Liver (tissue), 3 donors: Measurements from ENCODE around the gene RMP24.

ENCODE experiments used
- GABPA ChIP-seq, 2 donors: IDR thresholded peaks in 1 of 2; conservative IDR thresholded peaks in 1 of 2; 2 replicates each; pipeline ENCODE4 v1.6.1; 2016; ENCODE audit warnings: antibody characterized with exemption in 2 of 2, mild to moderate bottlenecking in 1 of 2, moderate library complexity in 1 of 2
- HNF4A ChIP-seq, 2 donors: conservative IDR thresholded peaks; 2 replicates each; pipeline ENCODE4 v1.6.1; 2016; ENCODE audit warnings: antibody characterized with exemption in 2 of 2, mild to moderate bottlenecking in 2 of 2
- JUND ChIP-seq, 2 donors: IDR thresholded peaks; 2 replicates each; pipeline ENCODE4 v1.6.1; 2016; ENCODE audit warnings: antibody characterized with exemption in 2 of 2
- NR2F2 ChIP-seq: IDR thresholded peaks from 2 replicates; pipeline ENCODE4 v1.6.1; 2016; ENCODE audit warnings: antibody characterized with exemption
- RAD21 ChIP-seq, 2 donors: IDR thresholded peaks; 2 replicates each; pipeline ENCODE4 v1.6.1; 2016; ENCODE audit warnings: antibody characterized with exemption in 2 of 2, mild to moderate bottlenecking in 2 of 2
- RXRA ChIP-seq, 2 donors: IDR thresholded peaks; 2 replicates each; pipeline ENCODE4 v1.6.1; 2017 to 2018; ENCODE audit warnings: antibody characterized with exemption in 2 of 2, mild to moderate bottlenecking in 1 of 2
- SP1 ChIP-seq: IDR thresholded peaks from 2 replicates; pipeline ENCODE4 v1.6.1; 2018; ENCODE audit warnings: antibody characterized with exemption, mild to moderate bottlenecking
- TAF1 ChIP-seq: conservative IDR thresholded peaks from 2 replicates; pipeline ENCODE4 v1.6.1; 2016; ENCODE audit warnings: antibody characterized with exemption, mild to moderate bottlenecking
- YY1 ChIP-seq: IDR thresholded peaks from 2 replicates; pipeline ENCODE4 v1.6.1; 2016; ENCODE audit warnings: antibody characterized with exemption, mild to moderate bottlenecking
- TF ChIP-seq, protein P1 (sequence below): fragments of 150-350 bp; IDR thresholded peaks from 2 replicates; pipeline ENCODE4 v1.5.1; 2017; ENCODE audit warnings: improper control_type of control experiment, low read depth, low read length; ENCODE audit not compliant: missing input control
- TF ChIP-seq, protein P2 (sequence below): IDR thresholded peaks from 2 replicates; pipeline ENCODE4 v1.6.1; 2016; ENCODE audit warnings: antibody characterized with exemption, mild to moderate bottlenecking
- TF ChIP-seq, protein P3 (sequence below): IDR thresholded peaks from 2 replicates; pipeline ENCODE4 v1.6.1; 2016; ENCODE audit warnings: antibody characterized with exemption
- TF ChIP-seq, protein P4 (sequence below): IDR thresholded peaks from 2 replicates; pipeline ENCODE4 v1.6.1; 2016; ENCODE audit warnings: antibody characterized with exemption
- TF ChIP-seq, protein P5 (sequence below): IDR thresholded peaks from 2 replicates; pipeline ENCODE4 v1.6.1; 2016; ENCODE audit warnings: antibody characterized with exemption
- donor health status: healthy.
- donor health status: healthy.

DNA sequence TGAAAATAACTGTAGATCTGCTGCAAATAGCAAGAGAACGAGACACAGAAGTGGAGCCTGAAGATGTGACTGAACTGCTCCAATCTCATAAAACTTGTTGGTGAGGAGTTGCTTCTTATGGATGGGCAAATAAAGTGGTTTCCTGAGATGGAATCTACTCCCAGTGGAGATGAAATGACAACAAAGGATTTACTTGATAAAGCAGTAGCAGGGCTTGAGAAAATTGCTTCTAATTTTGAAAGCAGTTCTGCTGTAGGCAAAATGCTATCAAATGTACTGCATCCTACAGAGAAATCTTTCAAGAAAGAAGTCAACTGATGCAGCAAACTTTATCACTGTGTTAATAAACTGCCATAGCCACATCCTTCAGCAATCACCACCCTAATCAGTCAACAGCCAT, 50.9 kb downstream of the RMP24 start:
- TF ChIP-seq, protein P1, sequence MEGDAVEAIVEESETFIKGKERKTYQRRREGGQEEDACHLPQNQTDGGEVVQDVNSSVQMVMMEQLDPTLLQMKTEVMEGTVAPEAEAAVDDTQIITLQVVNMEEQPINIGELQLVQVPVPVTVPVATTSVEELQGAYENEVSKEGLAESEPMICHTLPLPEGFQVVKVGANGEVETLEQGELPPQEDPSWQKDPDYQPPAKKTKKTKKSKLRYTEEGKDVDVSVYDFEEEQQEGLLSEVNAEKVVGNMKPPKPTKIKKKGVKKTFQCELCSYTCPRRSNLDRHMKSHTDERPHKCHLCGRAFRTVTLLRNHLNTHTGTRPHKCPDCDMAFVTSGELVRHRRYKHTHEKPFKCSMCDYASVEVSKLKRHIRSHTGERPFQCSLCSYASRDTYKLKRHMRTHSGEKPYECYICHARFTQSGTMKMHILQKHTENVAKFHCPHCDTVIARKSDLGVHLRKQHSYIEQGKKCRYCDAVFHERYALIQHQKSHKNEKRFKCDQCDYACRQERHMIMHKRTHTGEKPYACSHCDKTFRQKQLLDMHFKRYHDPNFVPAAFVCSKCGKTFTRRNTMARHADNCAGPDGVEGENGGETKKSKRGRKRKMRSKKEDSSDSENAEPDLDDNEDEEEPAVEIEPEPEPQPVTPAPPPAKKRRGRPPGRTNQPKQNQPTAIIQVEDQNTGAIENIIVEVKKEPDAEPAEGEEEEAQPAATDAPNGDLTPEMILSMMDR = no peak
- TF ChIP-seq, protein P2, sequence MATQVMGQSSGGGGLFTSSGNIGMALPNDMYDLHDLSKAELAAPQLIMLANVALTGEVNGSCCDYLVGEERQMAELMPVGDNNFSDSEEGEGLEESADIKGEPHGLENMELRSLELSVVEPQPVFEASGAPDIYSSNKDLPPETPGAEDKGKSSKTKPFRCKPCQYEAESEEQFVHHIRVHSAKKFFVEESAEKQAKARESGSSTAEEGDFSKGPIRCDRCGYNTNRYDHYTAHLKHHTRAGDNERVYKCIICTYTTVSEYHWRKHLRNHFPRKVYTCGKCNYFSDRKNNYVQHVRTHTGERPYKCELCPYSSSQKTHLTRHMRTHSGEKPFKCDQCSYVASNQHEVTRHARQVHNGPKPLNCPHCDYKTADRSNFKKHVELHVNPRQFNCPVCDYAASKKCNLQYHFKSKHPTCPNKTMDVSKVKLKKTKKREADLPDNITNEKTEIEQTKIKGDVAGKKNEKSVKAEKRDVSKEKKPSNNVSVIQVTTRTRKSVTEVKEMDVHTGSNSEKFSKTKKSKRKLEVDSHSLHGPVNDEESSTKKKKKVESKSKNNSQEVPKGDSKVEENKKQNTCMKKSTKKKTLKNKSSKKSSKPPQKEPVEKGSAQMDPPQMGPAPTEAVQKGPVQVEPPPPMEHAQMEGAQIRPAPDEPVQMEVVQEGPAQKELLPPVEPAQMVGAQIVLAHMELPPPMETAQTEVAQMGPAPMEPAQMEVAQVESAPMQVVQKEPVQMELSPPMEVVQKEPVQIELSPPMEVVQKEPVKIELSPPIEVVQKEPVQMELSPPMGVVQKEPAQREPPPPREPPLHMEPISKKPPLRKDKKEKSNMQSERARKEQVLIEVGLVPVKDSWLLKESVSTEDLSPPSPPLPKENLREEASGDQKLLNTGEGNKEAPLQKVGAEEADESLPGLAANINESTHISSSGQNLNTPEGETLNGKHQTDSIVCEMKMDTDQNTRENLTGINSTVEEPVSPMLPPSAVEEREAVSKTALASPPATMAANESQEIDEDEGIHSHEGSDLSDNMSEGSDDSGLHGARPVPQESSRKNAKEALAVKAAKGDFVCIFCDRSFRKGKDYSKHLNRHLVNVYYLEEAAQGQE = no peak
- TF ChIP-seq GABPA (IDR thresholded peaks at IDR 0.05 in 1 of 2, conservative IDR thresholded peaks at IDR 0.05 in 1 of 2) = no peak
- TF ChIP-seq RXRA (IDR thresholded peaks at IDR 0.05) = no peak
- TF ChIP-seq, protein P3, sequence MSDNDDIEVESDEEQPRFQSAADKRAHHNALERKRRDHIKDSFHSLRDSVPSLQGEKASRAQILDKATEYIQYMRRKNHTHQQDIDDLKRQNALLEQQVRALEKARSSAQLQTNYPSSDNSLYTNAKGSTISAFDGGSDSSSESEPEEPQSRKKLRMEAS = no peak
- no peak for TF ChIP-seq JUND (IDR thresholded peaks at IDR 0.05)
- TF ChIP-seq, protein P4, sequence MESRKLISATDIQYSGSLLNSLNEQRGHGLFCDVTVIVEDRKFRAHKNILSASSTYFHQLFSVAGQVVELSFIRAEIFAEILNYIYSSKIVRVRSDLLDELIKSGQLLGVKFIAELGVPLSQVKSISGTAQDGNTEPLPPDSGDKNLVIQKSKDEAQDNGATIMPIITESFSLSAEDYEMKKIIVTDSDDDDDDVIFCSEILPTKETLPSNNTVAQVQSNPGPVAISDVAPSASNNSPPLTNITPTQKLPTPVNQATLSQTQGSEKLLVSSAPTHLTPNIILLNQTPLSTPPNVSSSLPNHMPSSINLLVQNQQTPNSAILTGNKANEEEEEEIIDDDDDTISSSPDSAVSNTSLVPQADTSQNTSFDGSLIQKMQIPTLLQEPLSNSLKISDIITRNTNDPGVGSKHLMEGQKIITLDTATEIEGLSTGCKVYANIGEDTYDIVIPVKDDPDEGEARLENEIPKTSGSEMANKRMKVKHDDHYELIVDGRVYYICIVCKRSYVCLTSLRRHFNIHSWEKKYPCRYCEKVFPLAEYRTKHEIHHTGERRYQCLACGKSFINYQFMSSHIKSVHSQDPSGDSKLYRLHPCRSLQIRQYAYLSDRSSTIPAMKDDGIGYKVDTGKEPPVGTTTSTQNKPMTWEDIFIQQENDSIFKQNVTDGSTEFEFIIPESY = no peak
- no peak for TF ChIP-seq TAF1
- TF ChIP-seq YY1 = no peak
- no peak for TF ChIP-seq SP1
- no peak for TF ChIP-seq NR2F2
- TF ChIP-seq RAD21 (IDR thresholded peaks at IDR 0.05) = no peak
- TF ChIP-seq HNF4A (conservative IDR thresholded peaks at IDR 0.05) = no peak
- TF ChIP-seq, protein P5, sequence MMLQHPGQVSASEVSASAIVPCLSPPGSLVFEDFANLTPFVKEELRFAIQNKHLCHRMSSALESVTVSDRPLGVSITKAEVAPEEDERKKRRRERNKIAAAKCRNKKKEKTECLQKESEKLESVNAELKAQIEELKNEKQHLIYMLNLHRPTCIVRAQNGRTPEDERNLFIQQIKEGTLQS = no peak
